Activated CD4-positive, alpha-beta T cell treated with anti-CD3 and anti-CD28 coated beads, Interleukin-2, amount 10 ng/mL, durations not matched to agents 7 days and 5 days (primary cell): ENCODE data around the gene ZC3H12C. TPM values are rescaled to one million over a fixed set of nuclear protein-coding genes. Genes with fewer than 3 reads are reported as not detected.

Experiments used
- CTCF ChIA-PET: fragments of 350-600 bp; sonication (Branson Sonifier 250); formaldehyde crosslinking; loops from one replicate; lab custom pipeline; 2021; ENCODE audit warnings: antibody characterized with exemption; lab: Charles Lee
- POLR2A ChIA-PET: fragments of 350-600 bp; sonication (Branson Sonifier 250); formaldehyde crosslinking; loops from one replicate; lab custom pipeline; 2021; ENCODE audit warnings: antibody characterized with exemption; lab: Charles Lee
- DNase-seq: peaks from one replicate; pipeline ENCODE4 v3.0.0-alpha.2; 2020
- H3K27ac Mint-ChIP-seq: one replicate; pipeline ENCODE4 v1.8.0; 2021; ENCODE audit warnings: mild to moderate bottlenecking, moderate library complexity, mixed read lengths
- H3K27me3 Mint-ChIP-seq: one replicate; pipeline ENCODE4 v1.8.0; 2021; ENCODE audit warnings: mixed read lengths
- H3K36me3 Mint-ChIP-seq: one replicate; pipeline ENCODE4 v1.8.0; 2021; ENCODE audit warnings: low read depth, mixed read lengths
- H3K4me1 Mint-ChIP-seq: one replicate; pipeline ENCODE4 v1.8.0; 2021; ENCODE audit warnings: mixed read lengths
- H3K4me3 Mint-ChIP-seq: one replicate; pipeline ENCODE4 v1.8.0; 2021; ENCODE audit warnings: mild to moderate bottlenecking, moderate library complexity, mixed read lengths
- H3K9me3 Mint-ChIP-seq: one replicate; pipeline ENCODE4 v1.8.0; 2021; ENCODE audit warnings: mixed read lengths
- total RNA-seq, 2 experiments: library from RNA; stranded (reverse); gene quantifications; one replicate each; pipeline ENCODE4 v1.2.3, GENCODE V29; 2021

The ZC3H12C gene
- total RNA-seq, 2 experiments from 2014 or later = 0.40 to 0.50 TPM

GRCh38 chr11:110121204-110121603, 28.0 kb downstream of the ZC3H12C start:
- Mint-ChIP-seq H3K4me1 (no peaks in the 10 kb centered on the region), H3K4me3 (no peak overlapping the region), H3K9me3 (no peaks in the 10 kb centered on the region), H3K27ac (no peak overlapping the region), H3K36me3 (no peaks in the 10 kb centered on the region), H3K27me3 (peaks cover 15% of the 10 kb centered on the region)
- CTCF ChIA-PET = no interaction called here
- POLR2A ChIA-PET = no interaction called here
- no peak for DNase-seq

DNA sequence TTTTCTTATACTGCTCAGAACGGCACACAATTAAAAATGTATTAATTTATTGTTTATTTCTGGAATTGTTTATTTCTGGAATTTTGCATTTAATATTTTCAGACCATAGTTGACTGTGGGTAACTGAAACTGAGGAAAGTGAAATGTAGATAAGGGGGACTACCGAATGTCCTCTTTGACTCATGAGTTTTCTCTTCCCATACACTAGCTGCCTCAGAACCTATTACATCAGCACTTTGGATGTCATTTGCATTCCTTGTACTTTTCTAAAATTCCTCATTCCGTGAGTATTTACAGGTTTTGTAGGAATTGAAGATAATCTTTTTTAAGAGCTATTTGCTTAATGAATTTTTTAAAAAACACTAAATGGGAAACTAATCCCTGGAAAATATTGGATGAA, 29.8 kb downstream of the ZC3H12C start:
- ChIA-PET CTCF (interaction anchor here (0.7 kb wide), 1 partner anchor 11 kb away, joined by 3 read pairs; no protein-coding TSS in a partner anchor), POLR2A (no interaction called here)
- H3K27ac Mint-ChIP-seq = no peak overlapping the region
- peaks cover 15% of the 10 kb centered on the region for H3K27me3 Mint-ChIP-seq
- no peaks in the 10 kb centered on the region for H3K9me3 Mint-ChIP-seq
- H3K4me1 Mint-ChIP-seq = no peaks in the 10 kb centered on the region
- no peak overlapping the region for H3K4me3 Mint-ChIP-seq
- DNase-seq = no peak
- no peaks in the 10 kb centered on the region for H3K36me3 Mint-ChIP-seq

GRCh38 chr11:110124605-110125004, 31.4 kb downstream of the ZC3H12C start:
- CTCF ChIA-PET = no interaction called here
- H3K36me3 Mint-ChIP-seq = no peaks in the 10 kb centered on the region
- no peak overlapping the region for H3K4me3 Mint-ChIP-seq
- H3K27me3 Mint-ChIP-seq = peaks cover 16% of the 10 kb centered on the region
- no peaks in the 10 kb centered on the region for H3K4me1 Mint-ChIP-seq
- no peak for DNase-seq
- no peaks in the 10 kb centered on the region for H3K9me3 Mint-ChIP-seq
- POLR2A ChIA-PET = no interaction called here
- no peak overlapping the region for H3K27ac Mint-ChIP-seq

GRCh38 chr11:110125632-110126031, 32.4 kb downstream of the ZC3H12C start:
- ChIA-PET POLR2A (no interaction called here), CTCF (interaction anchor here (0.8 kb wide), 1 partner anchor 1140 kb away, joined by 6 read pairs; no protein-coding TSS in a partner anchor)
- Mint-ChIP-seq H3K27ac (no peak overlapping the region), H3K9me3 (no peaks in the 10 kb centered on the region), H3K27me3 (peaks cover 19% of the 10 kb centered on the region), H3K36me3 (no peaks in the 10 kb centered on the region), H3K4me1 (no peaks in the 10 kb centered on the region), H3K4me3 (no peak overlapping the region)
- DNase-seq = no peak

DNA sequence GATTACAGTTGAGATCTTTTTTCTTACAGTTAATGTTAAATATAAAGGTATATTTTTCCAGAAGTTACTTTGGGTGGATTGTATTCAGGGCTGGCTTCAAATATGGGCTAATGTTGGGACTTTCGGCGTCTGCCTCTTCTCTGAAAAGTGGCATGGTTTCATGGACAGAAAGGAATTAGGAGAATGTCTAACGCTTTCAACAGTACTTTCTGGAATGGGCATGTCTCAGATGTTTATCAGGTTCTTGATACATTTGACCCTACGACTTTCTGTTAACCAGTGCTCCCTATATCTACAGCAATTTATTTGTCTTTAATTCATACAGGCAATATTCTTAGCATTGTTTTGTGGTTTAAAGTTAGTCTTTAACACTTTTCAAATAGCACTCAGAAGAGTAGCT, 33.7 kb downstream of the ZC3H12C start:
- CTCF ChIA-PET = no interaction called here
- no peak overlapping the region for H3K27ac Mint-ChIP-seq
- H3K27me3 Mint-ChIP-seq = peaks cover 23% of the 10 kb centered on the region
- POLR2A ChIA-PET = no interaction called here
- no peak overlapping the region for H3K4me3 Mint-ChIP-seq
- H3K36me3 Mint-ChIP-seq = no peaks in the 10 kb centered on the region
- H3K4me1 Mint-ChIP-seq = no peaks in the 10 kb centered on the region
- DNase-seq = no peak
- H3K9me3 Mint-ChIP-seq = no peaks in the 10 kb centered on the region

DNA sequence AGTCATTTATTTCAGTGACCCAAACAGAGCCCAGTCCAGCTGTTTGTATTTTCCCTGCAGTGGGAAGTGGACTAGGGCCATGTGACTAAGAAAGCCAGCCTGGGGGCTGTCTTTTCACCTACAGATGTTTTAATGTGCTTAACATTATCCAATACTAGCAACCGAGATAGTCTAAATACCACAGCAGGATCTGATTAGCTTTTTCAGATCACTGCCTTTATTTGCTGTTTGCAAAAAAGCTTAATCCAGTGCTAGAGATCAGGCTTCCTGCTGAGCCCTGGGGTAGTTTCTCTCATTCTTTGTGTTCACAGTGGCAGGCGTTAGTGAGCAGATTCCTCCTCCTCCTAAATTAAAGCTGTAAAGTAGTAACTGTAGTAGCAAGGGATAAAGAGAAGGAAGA, 35.0 kb downstream of the ZC3H12C start:
- POLR2A ChIA-PET = no interaction called here
- no peak overlapping the region for H3K27ac Mint-ChIP-seq
- H3K36me3 Mint-ChIP-seq = no peaks in the 10 kb centered on the region
- H3K9me3 Mint-ChIP-seq = no peaks in the 10 kb centered on the region
- DNase-seq = no peak
- H3K4me1 Mint-ChIP-seq = no peaks in the 10 kb centered on the region
- H3K4me3 Mint-ChIP-seq = no peak overlapping the region
- CTCF ChIA-PET = interaction anchor here (0.6 kb wide), 1 partner anchor 231 kb away, joined by 4 read pairs; no protein-coding TSS in a partner anchor
- H3K27me3 Mint-ChIP-seq = peaks cover 24% of the 10 kb centered on the region

GRCh38 chr11:110130642-110131238, 37.5 kb downstream of the ZC3H12C start:
- no peaks in the 10 kb centered on the region for H3K4me1 Mint-ChIP-seq
- ChIA-PET CTCF (no interaction called here), POLR2A (no interaction called here)

DNA sequence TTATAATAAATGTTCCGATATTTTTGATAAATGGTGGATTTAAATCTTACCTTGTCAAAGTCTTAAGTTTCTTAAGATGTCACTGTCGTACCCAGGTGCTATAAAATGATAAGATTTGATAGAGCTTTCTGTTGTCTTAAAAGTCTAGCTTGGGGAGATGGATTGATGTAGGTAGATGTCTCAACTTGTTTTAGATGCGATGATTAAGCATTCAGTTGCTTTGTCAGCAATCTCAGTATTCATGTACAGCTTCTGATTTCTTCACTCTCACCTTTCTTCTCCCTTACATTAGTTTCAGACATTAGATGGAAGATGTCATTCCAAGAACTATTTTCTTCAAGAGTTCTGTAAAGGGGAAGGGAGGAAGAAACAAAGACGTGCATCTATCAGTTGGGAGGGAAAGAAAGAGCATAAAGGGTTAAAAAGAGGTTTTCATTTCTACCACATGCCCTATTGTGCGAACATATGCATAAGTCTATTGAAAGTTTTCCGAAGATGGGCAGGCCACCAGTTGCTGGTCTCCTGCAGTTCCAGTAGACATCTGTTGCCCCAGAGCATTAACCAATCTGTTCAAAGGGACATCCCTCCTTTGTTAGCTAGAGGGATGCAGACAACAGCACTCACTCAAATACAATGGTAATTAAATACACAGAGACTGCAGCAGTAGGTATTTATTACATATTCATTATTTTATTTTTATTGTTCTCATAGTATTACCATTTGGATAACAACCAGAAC, 38.4 kb downstream of the ZC3H12C start:
- CTCF ChIA-PET = no interaction called here
- no peak overlapping the region for H3K4me3 Mint-ChIP-seq
- POLR2A ChIA-PET = no interaction called here
- no peaks in the 10 kb centered on the region for H3K36me3 Mint-ChIP-seq
- H3K27me3 Mint-ChIP-seq = peaks cover 13% of the 10 kb centered on the region
- no peaks in the 10 kb centered on the region for H3K9me3 Mint-ChIP-seq
- no peaks in the 10 kb centered on the region for H3K4me1 Mint-ChIP-seq
- H3K27ac Mint-ChIP-seq = no peak overlapping the region
- DNase-seq = no peak

More at GRCh38 chr11:110130642-110131238, 37.5 kb downstream of the ZC3H12C start:
- Mint-ChIP-seq H3K4me3 (no peak overlapping the region), H3K27me3 (peaks cover 13% of the 10 kb centered on the region), H3K9me3 (no peaks in the 10 kb centered on the region), H3K27ac (no peak overlapping the region), H3K36me3 (no peaks in the 10 kb centered on the region)
- no peak for DNase-seq

DNA sequence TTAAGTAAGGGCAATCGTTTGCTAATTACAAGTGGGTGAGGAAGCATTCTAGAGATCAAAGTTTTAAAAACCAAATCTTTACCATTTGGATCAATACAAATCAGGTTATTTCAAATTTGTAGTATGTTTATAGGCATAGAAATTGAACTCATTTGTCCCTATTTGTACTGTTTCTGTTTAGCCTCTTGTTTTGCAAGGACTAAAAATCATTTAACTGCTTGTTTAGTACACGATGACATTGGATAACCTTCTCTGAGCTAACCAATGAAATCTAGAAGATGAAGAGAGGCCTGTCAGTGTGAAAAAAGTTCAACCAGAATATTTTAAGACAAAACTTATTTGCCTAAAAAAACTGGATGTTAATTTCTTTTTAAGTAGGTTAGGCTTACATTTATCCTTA, 40.0 kb downstream of the ZC3H12C start:
- H3K27me3 Mint-ChIP-seq = peaks cover 13% of the 10 kb centered on the region
- H3K4me3 Mint-ChIP-seq = no peak overlapping the region
- no peaks in the 10 kb centered on the region for H3K36me3 Mint-ChIP-seq
- no peak for DNase-seq
- POLR2A ChIA-PET = no interaction called here
- no peak overlapping the region for H3K27ac Mint-ChIP-seq
- no peaks in the 10 kb centered on the region for H3K4me1 Mint-ChIP-seq
- CTCF ChIA-PET = no interaction called here
- no peaks in the 10 kb centered on the region for H3K9me3 Mint-ChIP-seq

- H3K9me3 Mint-ChIP-seq = no peaks in the 10 kb centered on the region
- no peak for DNase-seq
- peaks cover 13% of the 10 kb centered on the region for H3K27me3 Mint-ChIP-seq
- H3K36me3 Mint-ChIP-seq = no peaks in the 10 kb centered on the region
- CTCF ChIA-PET = interaction anchor here (0.7 kb wide), 1 partner anchor 11 kb away, joined by 3 read pairs; no protein-coding TSS in a partner anchor
- POLR2A ChIA-PET = no interaction called here
- H3K27ac Mint-ChIP-seq = no peak overlapping the region
- no peak overlapping the region for H3K4me3 Mint-ChIP-seq
- no peaks in the 10 kb centered on the region for H3K4me1 Mint-ChIP-seq
These were observed 40.9 kb downstream of the ZC3H12C start for GRCh38 chr11:110134110-110134509.

GRCh38 chr11:110141812-110142211, 48.6 kb downstream of the ZC3H12C start:
- H3K27me3 Mint-ChIP-seq = peaks cover 12% of the 10 kb centered on the region
- no peaks in the 10 kb centered on the region for H3K4me1 Mint-ChIP-seq
- no peaks in the 10 kb centered on the region for H3K9me3 Mint-ChIP-seq
- ChIA-PET POLR2A (no interaction called here), CTCF (interaction anchor here (0.9 kb wide), 1 partner anchor 90 kb away, joined by 6 read pairs; no protein-coding TSS in a partner anchor)
- H3K4me3 Mint-ChIP-seq = no peak overlapping the region
- H3K27ac Mint-ChIP-seq = no peak overlapping the region
- DNase-seq = no peak
- H3K36me3 Mint-ChIP-seq = no peaks in the 10 kb centered on the region

DNA sequence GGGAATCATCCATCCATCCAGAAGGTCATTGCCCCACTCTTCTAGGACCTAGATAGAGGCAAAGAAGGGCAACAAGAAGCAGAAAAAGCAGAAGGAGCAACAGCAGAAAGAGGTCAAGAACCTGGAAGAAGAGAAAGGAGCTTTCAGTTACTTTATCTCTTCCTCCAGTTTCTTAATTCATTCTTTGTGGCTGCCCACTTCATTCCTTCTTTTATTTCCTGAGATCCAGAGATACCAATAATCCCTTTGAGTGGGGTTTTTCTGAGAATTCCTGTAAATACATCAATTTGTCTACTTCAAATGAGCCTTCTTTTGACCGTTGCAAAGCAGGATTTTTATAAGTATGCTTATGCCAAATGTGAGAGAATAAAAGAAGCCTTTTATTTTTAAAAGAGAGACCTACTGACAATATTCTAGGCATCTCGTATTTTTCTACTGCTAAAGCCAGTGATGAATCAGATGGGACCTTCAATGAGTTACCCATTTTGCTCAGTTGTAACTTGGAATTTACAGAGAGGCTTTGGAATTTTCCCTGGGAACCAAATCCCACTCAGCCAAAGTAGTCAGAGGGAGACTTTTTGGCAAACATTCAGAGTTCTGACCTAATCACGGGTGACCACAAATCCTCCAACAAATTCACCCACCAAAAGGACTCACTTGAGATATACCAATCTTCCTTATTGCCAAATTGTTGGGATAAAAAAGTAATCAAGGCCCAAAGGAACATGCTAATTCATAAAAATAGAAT, 54.9 kb downstream of the ZC3H12C start:
- no peak overlapping the region for H3K4me3 Mint-ChIP-seq
- H3K27ac Mint-ChIP-seq = no peak overlapping the region
- H3K36me3 Mint-ChIP-seq = no peaks in the 10 kb centered on the region
- CTCF ChIA-PET = no interaction called here
- no peaks in the 10 kb centered on the region for H3K4me1 Mint-ChIP-seq
- H3K9me3 Mint-ChIP-seq = no peaks in the 10 kb centered on the region
- POLR2A ChIA-PET = no interaction called here
- peaks cover 4% of the 10 kb centered on the region for H3K27me3 Mint-ChIP-seq
- no peak for DNase-seq
